EL (cell line): Measurements from ENCODE around the gene TNS3.

ENCODE experiments used
- DNase-seq: peaks from one replicate; pipeline ENCODE4 v3.0.0-alpha.2; 2016

TNS3 gene

DNA sequence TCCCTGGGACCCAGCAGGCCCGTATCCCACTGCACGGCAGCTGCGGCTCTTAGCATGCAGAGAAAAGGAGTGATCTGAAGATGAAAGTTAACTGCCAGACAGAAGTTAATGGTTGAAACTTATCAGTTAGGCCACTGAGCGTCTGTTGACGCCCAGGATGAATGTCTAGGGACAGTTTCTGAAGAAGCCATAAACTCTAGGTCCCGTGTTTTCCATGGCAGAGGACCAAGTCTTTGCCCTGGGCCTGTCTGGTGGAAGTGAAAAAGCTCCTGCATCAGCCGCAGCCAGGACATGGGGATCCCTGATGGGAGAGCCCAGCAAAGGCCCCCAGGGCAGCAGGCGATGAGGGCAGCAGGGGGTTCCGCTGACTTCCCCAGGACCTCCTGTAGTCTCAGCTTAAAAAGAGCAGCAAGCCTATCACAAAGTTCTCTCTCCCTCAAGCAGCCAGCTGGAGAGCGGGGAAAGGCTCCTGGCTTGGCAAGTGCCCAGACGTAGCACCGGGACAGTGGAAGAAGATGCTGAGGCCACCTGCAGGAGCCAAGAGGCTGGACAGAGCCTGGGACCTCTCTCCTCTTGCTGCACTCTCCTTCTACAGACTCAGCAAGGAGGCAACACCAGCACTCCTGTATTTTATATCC, 79.6 kb downstream of the TNS3 start:
- no peak for DNase-seq

DNA sequence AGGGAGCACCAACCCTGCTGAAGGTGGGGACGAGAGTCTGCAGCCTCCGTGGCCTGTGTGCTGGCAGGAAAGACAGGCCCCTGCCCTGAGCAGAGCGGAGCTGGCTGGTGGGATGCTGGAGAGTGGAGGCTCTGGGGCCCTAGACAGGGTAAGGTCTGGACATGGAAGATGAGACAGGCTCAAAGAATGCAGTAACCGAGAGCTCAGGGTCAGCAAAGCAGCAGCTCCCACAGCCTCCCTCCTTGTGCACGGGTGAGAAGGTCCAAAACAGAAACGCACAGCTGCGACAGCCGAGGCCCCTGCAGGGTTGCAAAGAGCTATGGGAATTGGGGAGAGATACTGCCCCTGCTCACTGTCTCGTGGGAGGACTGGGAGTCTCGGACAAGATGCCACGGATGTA, 80.5 kb downstream of the TNS3 start:
- peak; percentile 91 for DNase-seq

DNA sequence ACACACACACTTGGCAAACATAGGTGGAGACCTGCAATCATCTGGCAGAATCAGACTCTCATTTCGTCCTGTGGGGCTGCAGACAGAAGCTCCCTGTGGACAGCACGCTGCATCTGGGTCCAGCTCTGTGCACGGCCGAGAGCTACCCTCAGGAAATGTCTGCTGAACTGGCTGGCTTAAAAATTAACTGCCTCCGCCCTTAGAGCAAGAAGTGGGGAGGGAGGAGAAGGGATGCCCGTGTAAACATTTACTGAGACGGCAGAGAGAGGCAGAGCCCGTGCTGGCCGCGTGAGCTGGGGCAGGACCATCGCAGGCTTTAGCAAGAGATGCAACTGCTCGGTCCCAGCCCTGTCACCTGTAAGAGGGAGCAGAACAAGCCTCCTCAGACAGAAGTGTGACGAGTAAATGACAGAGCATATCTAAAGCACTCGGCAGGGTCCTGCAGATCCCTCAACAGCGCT, 81.8 kb downstream of the TNS3 start:
- no peak for DNase-seq

DNA sequence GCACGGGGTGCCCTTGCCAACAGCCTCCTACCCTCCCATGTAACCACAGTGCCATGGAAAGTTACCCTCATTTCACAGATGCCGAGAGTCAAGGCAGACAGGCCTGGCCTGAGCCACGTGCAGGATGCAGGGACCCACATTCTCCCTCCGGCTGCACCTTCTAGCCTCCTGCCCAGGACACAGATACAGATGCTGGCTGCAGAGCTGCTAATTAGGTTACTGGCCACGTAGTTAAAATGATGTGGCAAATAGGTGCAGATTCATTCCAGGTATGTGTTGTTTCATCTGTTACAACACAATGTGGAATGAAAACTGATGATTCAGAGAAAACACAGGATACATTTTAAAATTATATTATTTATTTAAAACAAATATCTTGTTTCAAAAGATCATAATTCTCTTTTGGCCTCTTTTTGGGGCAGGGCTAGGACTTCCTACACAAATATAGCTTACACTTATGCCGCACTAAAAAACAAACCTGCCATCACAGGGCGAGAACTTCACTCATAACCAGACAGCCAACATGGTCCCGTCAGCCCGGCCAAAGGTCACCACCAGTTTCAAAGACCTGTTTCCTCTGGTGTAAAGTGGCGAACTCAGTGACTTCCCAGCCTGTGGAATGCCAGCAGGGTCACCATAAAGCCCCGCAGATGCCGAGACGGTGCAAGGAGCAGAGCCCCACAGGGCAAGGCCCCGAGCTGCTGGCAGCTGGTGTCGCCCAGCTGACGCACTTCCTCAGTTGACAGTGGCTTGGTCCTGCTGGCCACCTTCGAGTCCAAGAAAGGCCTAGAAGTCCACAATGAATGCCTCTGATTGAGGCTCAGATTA, 83.5 kb downstream of the TNS3 start:
- DNase-seq = no peak

DNA sequence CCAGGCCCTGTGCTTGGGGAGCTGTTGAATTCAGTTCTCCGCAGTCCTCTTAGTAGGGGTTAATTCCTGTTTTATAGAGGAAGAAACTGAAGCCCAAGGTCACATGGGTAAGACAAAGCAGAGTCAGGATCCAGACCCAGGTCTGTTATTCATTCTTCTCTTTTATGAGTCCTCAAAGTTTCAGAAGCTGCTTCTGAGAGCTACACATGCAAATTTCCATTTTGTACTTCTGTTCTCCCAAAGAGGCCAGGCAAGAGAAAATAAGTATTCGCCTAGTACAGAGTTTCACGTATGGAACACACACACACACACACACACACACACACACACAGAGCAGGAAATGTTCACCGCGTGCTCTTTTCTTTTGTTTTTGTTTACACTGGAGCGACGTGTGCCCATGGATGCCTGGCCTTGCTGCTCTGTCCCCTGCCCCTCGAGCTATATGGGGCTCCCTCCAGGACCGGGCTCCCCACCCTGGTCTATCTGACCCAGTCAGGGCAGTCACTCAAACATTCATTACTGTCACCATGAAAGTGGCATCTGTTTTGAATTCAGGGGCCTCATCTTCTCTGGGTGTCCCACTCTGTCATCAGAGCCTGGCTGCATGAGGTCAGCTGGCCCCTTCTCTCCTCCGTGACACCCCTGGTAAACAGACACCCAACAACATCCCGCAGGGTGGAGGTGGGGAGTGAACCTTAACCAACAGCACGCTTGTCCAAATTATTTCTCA, 84.4 kb downstream of the TNS3 start:
- no peak for DNase-seq

DNA sequence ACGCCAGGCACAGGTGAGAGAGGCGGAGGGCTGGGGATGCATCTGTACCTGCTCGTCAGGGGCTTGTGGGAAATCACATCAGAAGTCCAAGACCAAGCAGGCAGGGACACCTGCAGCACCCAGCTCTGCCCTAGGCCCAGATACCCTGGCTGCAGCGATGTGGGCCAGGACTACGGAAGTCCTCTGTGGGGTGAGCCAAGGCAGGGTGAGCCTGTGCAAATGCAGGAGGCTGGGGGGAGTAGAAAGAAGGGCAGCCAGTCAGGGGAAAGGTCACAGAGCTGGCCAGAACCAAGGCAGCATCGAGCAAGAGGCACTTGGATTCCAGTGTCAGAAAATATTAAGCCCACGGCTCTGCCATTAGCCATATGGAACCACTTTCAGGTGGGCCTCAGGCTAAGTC, 85.2 kb downstream of the TNS3 start:
- no peak for DNase-seq

DNA sequence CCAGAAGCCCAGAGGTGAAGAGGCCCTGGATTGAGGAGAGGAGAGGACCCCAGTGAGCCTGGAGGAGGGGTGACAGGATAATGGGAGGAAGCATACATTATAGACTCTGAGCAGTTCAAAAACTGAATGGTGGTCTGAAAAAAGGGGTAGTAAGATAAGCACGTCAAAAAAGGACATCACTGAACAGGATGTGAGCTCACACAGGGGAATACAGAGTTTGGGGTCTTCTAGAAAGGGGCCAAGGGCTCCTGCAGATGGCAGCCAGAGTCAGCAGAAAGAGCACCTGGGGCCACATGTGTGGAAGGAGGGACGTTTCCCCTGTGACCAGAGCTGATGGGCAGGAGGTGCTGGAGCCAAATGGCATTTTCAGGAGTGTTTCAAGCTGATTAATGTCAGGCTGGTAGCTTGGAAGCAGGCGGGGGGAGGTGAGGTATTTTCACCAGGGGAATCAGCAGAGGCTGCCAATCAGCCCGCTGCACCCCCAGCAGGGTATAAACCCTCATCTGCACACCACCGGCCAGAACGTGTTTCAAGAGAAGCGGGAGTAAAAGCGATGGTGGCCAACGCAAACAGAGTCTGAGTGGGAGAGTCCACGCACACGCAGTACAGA, 85.8 kb downstream of the TNS3 start:
- no peak for DNase-seq

DNA sequence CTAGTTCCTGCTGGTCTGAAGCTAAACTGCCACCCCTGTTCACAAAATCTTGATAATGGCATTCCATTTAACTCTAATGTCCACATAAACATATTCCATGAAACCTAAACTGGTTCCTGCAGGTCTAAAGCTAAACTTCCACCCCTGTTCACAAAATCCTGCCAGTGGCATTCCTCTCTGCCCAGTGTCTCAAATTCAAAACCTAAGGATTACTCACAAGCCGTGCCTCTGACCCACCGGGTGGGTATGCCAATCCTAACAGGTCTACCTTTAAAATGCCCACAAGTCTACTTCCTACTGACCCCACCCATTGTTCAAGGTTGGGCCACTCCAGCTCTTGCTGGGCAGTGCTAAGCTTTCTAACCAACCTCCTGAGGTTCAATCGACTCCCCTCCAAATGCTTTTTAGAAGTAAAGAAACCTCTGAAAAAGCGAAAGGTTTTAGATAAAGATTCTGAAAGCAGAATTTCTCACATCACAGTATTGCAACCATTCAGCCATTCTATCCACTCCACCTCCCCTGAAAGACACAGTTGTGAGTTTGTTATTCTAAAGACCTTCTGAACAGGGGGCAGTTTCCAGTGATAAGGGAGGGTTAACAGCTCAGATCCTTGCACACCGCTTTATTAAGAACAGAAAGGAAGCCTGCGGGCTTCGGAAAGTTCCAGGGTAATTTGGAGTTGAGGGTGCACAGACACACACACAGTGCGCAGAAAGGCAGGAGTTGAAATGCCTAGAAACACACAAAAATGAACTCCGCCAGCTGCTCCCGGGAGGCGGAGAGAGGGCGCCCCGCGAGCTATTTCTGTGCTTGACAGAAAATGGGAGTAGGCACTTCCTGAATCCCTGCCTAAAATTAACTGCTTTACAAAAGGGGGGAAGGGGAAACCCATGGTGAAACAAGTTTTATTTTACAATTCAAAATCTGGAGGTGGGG, 87.7 kb downstream of the TNS3 start:
- DNase-seq = no peak

DNA sequence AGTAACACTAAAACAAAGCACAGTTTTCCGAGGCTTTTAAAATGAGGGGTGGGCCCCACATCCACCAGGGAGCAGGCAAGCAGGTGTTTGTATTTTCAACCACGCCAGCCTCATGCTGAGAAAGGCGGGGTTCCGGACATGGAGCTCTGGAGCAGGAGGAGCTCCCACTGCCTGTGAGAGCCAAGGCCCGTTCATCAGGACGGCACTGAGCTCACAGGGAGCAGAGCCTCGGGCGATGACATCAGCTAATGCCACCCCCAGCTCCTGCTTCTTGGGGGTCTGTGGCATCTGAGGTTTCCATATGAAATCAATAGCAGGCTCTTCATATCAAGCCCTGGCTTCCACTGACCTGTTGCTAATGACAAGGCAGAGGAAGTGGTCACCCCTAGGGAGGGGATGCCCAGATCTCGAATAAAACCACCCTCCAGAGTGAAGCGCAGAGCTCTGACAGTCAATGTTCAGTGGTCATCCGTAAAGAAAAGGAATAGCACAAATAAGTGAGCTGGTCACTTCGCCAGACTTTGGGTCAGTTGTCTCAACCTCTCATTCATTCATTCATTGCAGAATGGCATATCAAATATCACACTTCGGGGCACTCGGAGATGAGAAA, 89.1 kb downstream of the TNS3 start:
- no peak for DNase-seq

DNA sequence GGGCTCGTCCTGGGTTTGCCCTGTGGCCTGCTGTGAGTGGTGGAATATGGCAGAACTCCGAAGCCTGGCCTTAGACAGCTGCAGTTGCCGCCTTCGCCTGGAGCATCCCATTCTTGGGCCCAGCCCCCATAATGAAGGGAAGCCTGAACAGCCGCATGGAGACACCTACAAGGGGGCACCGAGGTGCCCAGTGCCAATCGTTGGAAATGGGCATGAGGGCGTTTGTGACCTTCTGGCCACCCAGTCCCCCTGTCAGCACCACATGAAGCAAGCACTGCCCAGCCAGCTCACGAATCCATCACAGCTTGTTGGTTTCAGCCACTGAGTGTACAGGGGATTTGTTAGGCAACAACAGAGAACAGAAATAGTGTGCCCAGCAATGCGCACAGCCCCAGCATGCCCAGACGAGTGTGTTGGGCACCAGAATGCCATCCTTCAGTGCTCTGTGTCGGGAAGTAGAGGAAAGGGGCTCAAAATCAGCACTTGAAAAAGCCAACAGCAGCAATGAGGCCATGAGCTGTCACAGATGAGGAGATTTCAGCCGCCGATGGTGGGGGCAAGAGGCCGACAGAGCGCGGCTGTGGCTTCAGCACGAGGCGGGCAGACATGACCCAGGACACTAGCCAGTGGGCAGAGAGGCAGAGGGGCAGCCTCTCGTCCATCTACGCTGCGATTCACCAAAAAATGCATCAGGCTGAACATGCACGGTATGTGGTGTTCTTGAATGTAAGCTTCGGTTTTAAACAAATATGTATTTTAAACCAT, 91.2 kb downstream of the TNS3 start:
- no peak for DNase-seq

DNA sequence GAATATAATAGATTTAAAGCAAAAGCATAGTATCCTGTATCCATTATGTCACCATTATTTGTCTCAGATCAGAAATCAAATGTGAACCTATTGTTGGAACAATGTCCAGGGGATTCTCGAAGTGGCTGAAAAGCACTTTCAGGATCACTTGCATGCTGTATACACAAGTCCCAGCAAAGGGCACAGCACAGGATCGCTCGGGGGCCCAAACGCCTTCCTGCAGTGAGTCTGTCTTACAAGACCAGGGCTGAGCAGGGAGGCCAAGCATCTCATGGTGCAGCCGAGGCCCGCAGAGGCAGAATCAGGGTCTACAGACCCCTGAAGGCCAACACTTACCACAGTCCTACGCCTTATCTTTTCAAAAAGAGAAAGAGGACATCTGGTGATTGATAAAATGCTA, 92.3 kb downstream of the TNS3 start:
- DNase-seq = no peak

DNA sequence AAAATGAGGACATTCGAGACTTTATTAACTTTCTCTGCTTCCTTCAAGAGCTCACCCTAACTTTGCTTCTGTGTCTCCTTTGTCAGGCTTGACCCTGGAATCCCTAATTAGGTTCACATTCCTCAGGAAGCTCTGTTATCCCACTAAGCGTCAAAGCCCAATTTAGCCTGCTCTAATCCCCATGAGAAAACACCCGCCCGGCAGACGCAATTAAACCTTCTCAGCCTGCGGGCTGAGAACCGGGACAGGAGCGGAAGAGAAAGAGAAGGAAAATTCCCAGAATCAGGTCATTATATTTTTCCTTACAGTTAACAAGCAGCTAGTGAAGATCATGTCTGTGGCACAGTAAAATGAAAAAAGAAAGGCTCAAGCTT, 93.0 kb downstream of the TNS3 start:
- no peak for DNase-seq

DNA sequence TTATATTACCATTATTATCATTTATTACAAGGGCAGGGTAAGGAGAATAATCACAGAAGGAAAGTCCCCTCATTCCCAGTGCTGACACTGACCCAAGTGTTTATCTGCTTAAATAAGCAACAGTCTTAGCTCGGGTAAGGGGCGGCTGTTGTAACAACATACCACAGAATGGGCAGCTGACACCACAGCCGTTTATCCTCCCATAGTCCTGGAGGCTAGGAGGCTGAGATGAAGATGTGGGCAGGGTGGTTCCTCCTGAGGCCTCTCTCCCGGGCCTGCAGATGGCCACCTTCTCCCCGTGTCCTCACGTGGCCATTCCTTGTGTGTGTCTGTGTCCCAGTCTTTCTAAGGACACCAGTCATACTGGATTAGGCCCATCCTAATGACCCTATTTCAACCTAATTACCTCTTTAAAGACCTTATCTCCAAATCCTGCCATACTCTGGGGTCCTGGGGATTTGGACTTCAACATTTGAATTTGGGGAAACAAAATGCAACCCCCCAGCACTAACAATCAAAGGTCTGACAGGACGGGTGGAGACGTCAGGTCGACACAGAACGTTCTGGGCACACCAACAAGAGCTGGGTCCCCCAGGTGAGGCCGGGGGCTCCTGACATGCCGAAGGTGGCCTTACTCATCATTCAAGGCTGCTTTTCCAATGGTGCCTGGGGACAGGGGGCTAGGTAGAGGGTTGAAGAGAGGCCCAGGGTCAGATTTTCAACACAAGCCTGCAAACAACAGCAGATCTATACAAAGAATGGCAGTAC, 93.5 kb downstream of the TNS3 start:
- no peak for DNase-seq

DNA sequence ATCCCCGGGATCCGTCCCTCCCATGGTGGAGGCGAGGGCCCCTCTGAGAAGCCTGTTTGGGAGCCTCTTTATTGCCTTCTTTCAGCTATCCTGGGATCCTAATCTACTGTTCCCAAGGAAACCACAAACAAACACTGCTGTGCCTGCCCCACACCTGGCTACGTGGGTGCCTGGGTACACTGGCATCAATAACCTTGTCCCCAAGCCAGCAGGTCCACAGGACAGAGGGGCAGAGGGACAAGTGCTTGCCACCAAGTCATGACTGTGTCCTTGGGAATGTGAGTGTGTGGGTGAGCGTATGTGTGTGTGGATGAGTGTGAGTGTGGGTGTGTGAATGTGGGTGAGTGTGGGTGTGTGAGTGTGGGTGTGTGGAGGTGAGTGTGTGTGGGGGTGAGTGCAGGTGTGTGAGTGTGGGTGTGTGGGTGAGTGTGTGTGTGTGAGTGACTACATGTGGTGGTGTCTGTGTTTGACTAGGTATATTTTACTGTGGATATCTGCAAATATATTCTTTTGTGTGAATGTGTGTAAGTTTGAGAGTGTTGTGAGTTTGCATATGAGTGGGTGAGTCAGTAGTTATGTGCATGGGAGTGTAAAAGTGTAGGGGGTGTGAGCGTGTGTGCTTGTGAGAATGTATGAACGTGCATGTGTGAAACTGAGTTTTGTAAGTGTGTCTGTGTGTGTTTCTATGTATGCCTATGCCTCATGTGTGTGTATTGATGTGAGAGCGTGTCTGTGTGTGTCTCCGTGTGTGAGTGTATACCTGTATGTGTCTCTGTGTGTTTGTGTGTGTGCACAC, 96.1 kb downstream of the TNS3 start:
- no peak for DNase-seq

DNA sequence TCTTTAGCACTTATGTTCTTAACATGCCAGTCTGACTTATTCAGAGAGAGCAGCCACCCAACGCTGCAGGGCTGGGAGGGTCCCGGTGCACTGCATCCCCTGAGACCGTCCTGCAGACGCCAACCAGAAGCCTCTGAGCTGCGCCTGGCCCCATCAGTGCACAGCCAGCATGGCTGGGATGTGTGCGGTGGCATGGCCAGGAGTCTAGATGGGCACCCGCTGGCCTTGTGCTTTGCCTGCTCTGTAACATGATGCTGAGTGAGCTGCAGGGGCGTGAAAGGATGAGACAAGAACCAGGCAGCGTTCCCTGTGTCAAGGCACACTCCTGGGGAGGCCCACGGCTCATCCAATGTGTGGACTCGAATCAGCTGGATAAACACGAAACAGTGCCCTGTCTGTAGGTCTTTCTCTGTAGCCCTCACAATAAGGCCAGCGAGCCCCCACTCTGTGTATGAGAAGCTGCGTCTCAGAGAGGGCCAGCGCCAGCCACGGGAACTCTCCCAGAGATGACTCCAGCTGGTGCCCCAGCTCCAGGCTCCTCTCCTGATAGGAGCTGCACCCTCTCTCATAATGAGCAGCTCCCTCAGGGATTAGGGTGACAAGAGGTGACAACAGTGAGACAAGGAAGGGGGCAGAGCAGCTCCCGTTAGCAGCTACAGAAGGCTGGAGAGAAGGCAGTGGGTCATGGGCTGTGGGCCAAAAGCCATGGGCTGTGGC, 96.8 kb downstream of the TNS3 start:
- DNase-seq = no peak

DNA sequence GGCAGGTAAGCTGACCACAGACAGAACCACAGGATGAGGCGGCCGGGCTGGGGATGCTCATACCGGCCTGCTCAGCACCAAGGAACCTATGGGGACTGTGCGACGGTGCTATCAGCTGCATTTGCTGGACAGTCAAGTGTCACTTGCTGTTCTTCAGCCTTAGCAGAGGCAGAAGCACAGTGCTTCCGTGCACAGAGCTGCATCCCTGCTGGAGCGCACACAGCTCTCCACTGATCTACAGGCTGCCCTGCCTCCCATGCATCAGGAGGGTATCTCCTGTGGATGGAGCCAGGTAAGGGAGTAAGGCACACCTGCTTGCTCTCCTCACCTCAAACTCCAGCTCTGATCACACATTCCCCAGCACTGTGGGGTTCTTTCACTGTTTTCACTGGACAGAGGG, 97.5 kb downstream of the TNS3 start:
- no peak for DNase-seq

DNA sequence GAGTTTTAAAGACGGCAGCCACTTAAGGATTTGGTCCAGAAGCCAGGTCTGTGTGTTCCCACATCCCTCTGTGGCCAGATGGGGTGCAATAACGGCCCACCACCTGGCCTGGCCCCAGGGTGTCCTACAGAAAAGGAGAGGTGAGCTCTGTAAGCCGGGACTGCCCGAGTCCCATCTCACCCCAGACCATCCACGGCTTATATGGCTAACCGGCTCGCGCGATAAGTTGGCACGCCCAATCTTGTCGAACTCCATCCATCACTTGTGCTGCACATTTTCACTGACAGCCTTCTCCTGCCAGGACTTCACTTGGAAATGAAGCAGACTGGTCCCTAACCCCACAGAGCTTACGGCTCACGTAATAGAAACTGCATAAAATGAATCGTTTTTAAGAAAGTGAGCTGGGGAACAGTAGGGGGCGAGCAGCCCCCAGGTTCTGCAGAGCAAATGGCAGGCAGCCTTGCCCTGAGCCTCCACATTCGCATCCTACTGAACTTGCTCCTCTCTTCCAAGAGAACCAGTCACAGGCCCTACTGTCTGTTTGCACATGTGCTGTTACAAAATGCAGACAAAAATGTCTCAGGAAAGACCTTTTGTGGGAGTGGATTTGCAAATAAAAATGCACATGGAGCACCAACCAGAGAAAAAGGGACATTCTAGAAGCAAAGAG, 98.2 kb downstream of the TNS3 start:
- no peak for DNase-seq
